ENCODE measurements around the gene IKZF1.
A peak's percentile ranks its signal among the peaks of the same experiment; 100 is the strongest.
"Not testable (repeated sequence)": the region's sequence is repeated elsewhere in the genome, so short reads cannot be mapped to it uniquely, and the experiment has no call there.

Gene IKZF1

DNA sequence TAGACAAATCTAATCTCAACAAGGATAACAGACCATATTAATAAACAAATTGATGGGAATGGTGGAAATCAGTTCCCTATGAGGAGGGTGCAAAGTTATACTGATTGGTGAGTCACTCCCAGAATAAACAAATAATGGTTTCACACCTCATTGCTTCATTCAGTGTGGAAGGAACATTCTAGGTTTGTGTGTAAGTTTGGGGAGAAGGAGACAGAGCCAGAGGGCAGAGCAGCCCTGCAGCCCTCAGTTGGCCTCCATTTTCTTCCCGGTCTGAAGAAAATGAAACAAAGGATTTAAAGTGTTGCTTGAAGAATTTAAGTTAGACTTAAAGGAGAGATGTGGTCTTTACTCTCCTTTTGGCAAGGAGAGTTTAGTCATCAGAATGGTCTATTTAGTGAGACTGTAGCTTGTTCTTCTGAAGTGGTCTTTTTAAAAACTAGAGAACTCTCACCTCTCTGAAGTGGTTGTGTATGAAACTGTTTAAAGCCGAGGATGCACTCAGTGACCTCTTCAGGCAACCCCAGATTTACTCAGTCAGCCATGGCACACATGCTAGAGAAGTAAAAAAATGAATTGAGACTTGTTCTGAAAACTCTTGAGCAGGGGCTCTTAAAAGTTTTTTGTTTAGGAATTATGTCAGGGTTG lies 27.2 kb downstream of the IKZF1 start:
- H3K9me3 Mint-ChIP-seq = no peaks in the 10 kb centered on the region
- H3K36me3 Mint-ChIP-seq (ENCODE audit: low read depth) = no peaks in the 10 kb centered on the region
- H3K4me3 Mint-ChIP-seq = no peak overlapping the region
- no peaks in the 10 kb centered on the region for H3K27me3 Mint-ChIP-seq
- DNase-seq = peak; percentile 61
- no peak overlapping the region for H3K27ac Mint-ChIP-seq
- peaks cover 19% of the 10 kb centered on the region for H3K4me1 Mint-ChIP-seq (ENCODE audit: low read depth)

DNA sequence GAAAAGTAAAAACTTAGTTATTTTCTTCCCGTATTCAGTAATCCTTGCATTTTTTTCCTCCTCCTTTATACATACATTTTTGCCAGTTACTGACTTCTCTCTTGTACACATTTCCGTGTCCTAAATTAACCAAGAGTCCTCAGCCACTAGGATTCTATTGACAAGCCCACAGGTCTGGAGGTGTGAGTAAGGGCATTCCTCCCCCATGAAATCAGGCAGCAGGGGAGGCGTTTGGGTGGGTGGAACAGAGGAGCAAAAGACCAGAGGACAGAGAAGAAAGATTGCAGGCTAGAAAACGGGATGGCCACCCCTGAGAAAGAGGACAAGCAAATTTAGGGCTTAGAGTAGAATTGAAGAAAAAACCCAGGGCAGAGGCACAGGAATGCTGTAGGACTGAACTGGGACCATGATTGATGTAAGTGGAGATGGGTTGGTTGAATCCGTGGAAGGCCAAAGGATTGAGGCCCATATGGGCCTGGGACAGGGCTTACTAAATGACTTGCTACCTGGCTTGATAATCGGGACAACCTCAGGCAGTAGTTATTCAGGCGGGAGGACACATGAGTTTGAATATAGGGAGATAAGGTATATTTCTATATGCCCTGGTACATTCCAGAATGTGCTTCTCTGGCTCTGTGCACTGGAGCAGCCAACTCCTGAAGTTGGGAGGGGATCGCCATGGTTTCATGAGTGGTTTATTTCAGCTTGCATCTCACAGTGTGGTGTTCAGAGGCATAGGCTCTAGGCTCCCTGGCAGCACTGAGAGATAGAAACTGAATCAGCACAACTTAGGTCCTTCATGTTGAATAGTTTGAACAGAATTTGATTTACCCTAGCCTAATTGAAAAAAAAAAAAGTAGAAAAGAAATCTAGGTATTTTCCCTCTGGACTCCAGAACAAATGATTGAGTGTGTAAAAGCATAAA lies 28.0 kb downstream of the IKZF1 start:
- H3K27ac Mint-ChIP-seq = no peak overlapping the region
- no peak overlapping the region for H3K4me3 Mint-ChIP-seq
- no peaks in the 10 kb centered on the region for H3K9me3 Mint-ChIP-seq
- no peaks in the 10 kb centered on the region for H3K36me3 Mint-ChIP-seq (ENCODE audit: low read depth)
- DNase-seq = no peak
- H3K27me3 Mint-ChIP-seq = no peaks in the 10 kb centered on the region
- H3K4me1 Mint-ChIP-seq (ENCODE audit: low read depth) = peaks cover 12% of the 10 kb centered on the region

DNA sequence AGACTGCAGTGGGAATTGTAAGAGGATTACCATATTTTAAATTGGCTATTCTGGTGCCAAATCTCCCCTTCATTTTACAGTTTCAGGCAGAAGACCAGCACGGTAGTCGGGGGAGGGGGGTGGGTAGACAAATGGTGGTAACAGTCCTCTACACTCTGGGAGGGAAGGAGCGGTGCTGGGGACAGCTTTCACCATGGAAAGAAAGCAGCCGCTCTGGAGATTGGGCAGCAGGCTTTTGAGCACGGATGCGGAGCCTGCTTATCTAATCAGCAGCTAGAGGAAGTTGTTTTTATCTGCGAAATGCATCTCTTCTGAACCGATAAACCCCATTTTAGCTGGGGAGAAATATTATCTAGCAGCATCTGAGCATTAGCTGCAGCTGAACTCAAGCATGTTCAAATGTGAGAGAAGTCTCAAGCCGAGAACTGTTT lies 28.7 kb downstream of the IKZF1 start:
- Mint-ChIP-seq H3K27ac (no peak overlapping the region), H3K36me3 (ENCODE audit: low read depth) (no peaks in the 10 kb centered on the region), H3K4me1 (ENCODE audit: low read depth) (peaks cover 4% of the 10 kb centered on the region), H3K4me3 (no peak overlapping the region), H3K27me3 (no peaks in the 10 kb centered on the region), H3K9me3 (no peaks in the 10 kb centered on the region)
- peak; percentile 45 for DNase-seq

DNA sequence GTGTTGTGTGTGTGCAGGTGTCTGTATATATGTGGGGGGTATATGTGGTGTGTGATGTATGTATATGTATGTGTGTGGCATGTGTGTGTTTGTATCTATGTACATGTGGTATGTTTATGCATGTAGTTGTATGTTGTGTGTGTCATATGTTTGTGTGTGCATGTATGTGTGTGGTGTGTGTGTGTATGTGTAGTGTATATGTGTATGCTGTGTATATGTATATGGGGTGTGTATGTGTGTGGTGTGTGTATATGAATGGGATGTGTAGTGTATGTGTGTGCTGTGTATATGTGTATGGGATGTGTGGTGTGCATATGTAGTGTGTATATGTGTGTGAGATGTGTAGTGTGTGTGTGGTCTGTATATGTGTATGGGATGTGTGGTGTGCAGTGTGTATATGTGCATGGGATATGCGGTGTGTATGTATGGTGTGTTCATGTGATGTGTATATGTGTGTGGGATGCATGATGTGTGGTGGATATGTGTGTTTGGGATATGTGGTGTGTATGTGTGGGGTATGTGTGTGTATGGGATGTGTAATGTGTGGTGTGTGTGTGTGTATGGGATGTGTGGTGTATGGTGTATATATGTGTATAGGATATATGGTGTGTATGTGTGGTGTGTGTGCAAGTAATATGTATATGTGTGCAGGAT lies 30.0 kb downstream of the IKZF1 start:
- H3K36me3 Mint-ChIP-seq (ENCODE audit: low read depth) = peaks cover under 1% of the 10 kb centered on the region
- DNase-seq = no peak
- no peak overlapping the region for H3K27ac Mint-ChIP-seq
- H3K4me3 Mint-ChIP-seq = no peak overlapping the region
- H3K4me1 Mint-ChIP-seq (ENCODE audit: low read depth) = no peaks in the 10 kb centered on the region
- no peaks in the 10 kb centered on the region for H3K27me3 Mint-ChIP-seq
- H3K9me3 Mint-ChIP-seq = no peaks in the 10 kb centered on the region

DNA sequence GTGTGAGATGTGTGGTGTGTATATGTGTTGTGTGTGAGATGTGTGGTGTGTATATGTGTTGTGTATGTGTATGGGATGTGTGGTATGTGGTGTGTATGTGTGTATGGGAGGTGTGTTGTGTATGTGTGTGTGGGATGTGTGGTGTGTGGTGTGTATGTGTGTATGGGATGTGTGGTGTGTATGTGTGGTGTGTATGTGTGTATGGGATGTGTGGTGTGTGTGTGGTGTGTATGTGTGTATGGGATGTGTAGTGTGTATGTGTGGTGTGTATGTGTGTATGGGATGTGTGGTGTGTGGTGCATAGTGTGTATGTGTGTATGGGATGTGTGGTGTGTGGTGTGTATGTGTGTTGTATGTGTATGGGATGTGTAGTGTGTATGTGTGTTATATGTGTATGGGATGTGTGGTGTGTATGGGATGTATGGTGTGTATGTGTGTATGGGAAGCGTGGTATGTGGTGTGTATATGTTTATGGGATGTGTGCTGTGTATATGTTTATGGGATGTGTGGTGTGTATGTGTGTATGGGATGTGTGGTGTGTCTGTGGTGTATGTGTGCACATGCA lies 30.8 kb downstream of the IKZF1 start:
- Mint-ChIP-seq H3K36me3 (ENCODE audit: low read depth) (peaks cover 9% of the 10 kb centered on the region), H3K4me3 (no peak overlapping the region), H3K9me3 (no peaks in the 10 kb centered on the region), H3K27ac (no peak overlapping the region), H3K27me3 (no peaks in the 10 kb centered on the region), H3K4me1 (ENCODE audit: low read depth) (no peaks in the 10 kb centered on the region)
- DNase-seq = no peak

DNA sequence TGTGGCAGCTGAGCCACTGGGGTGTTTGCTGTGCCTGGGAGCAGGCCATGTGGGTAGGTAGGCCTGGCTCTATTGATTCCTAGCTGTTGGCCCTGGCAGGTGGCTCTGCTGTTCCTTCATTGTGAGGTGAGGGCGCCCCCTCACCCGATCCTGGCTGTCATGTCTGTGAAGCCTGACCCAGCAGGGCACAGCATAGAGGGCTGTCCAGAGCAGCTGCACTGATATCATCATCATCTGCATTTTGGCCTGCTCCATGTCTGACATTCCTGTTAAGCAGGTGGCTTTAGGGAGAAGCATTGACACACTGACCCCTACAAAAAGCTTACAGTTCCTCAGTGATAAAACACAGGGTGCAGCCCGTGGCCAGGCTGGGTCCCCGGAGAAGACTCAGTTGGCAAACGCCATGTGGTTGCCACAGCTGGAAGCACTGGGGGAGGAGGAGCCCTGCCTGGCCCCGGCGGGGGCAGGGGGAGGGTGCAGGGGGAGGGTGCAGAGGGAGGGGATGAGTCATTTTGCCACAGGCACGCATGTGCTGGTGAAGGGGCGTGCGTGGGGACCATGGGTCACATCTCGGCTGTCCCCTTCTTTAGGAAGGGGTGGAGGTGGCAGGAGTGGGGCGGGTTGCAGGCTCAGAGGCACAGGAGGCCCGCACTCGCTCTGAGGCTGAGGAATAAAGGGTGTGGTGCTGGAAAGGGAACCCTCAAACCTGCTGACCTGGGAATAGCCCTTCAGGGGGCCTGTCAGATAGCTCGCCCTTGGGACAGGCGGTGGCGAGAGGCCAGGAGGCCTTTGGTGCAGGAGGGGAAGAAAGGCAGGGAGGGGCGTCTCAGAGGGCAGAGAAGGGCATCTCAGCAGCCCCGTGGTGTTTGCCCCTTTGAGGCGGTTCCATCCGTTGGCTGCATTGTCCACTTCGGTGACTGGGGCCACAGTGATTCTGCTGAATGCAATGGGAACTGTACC lies 31.6 kb downstream of the IKZF1 start:
- peak; percentile 89 for DNase-seq
- no peaks in the 10 kb centered on the region for H3K4me1 Mint-ChIP-seq (ENCODE audit: low read depth)
- H3K9me3 Mint-ChIP-seq = no peaks in the 10 kb centered on the region
- peaks cover 16% of the 10 kb centered on the region for H3K36me3 Mint-ChIP-seq (ENCODE audit: low read depth)
- H3K27ac Mint-ChIP-seq = no peak overlapping the region
- no peaks in the 10 kb centered on the region for H3K27me3 Mint-ChIP-seq
- H3K4me3 Mint-ChIP-seq = no peak overlapping the region

DNA sequence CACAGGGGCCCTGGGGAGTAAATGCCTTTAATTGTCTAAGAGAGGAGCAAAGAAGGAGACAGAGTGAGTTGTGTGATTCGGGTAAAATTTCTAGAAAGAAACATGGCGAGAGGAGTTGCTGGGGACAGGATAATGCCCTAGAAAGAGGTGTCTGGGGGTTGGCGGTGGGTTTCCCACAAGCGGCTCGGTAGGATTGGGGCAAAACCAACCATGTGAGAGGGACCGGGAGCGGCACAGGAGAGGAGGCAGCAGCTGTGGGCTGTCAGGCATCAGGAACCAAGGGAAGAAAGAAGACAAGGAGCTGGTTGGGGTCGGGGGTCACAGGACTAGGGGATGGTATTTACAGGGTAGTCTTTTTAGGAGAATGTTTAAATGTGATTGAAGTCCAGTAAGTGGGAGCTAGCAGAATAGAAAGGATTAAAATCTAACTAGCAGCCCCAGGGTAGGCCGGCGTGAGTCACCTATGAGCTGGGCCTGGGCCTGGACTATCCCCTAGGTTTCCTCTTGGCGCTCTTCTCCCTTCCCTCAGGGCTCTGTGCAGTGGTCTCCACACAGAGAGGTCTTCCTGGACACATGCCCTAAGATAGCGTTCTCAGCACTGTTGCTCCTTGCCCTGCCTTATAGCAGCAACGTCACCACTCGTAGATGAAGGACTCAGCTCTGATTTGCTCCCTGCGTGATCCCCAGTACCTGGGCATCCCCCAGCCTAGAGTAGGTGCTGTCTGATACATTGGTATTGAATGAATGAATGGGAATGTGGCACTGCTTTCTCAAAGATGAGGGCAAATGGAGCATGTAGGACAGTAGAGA lies 32.6 kb downstream of the IKZF1 start:
- no peak overlapping the region for H3K4me3 Mint-ChIP-seq
- H3K9me3 Mint-ChIP-seq = no peaks in the 10 kb centered on the region
- no peaks in the 10 kb centered on the region for H3K27me3 Mint-ChIP-seq
- peaks cover 5% of the 10 kb centered on the region for H3K4me1 Mint-ChIP-seq (ENCODE audit: low read depth)
- H3K36me3 Mint-ChIP-seq (ENCODE audit: low read depth) = peaks cover 25% of the 10 kb centered on the region
- peak; percentile 58 for DNase-seq
- H3K27ac Mint-ChIP-seq = no peak overlapping the region

DNA sequence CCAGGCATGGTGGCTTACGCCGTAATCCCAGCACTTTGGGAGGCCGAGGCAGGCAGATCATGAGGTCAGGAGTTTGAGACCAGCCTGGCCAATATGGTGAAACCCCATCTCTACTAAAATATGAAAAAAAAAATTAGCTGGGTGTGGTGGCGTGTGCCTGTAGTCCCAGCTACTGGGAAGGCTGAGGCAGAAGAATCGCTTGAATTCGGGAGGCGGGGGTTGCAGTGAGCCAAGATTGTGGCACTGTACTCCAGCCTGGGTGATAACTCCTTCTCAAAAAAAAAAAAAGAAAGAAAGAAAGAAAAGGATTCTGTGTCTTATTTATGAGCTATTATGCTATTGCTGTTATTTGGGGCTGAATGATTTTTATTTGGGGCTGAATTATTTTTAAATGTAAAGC lies 35.0 kb downstream of the IKZF1 start:
- H3K27ac Mint-ChIP-seq, H3K27me3 Mint-ChIP-seq, DNase-seq, H3K4me3 Mint-ChIP-seq, H3K9me3 Mint-ChIP-seq: not testable (repeated sequence)
- Mint-ChIP-seq H3K4me1 (ENCODE audit: low read depth) (peaks cover 28% of the 10 kb centered on the region), H3K36me3 (ENCODE audit: low read depth) (peaks cover 48% of the 10 kb centered on the region)

DNA sequence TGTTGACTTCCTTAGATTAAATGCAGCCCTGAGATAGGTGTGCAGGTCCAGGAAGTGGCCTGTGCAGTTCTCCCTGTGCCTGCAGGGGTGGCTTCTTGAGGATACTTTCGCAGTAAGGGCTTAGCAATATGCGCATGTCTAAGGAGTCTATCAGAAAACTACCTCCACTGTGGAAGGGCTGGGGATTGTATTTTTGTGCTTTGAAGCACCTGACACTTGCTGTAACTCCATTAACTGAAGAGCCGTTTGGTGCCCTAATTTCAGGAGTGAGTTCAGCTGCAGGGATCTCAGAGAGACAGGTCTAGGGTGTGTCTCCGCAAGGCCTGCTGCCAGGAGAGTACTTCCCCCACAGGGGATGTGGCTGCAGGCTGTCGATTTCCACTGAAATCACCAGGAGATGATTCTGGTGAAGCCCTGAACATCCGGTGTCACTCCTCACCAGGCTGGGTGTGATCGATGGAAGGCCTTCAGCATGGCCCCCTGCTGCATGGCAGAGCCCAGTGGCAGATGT lies 35.5 kb downstream of the IKZF1 start:
- H3K4me3 Mint-ChIP-seq = no peak overlapping the region
- H3K27me3 Mint-ChIP-seq = no peaks in the 10 kb centered on the region
- DNase-seq = peak; percentile 72
- peaks cover 32% of the 10 kb centered on the region for H3K4me1 Mint-ChIP-seq (ENCODE audit: low read depth)
- H3K27ac Mint-ChIP-seq = no peak overlapping the region
- peaks cover 52% of the 10 kb centered on the region for H3K36me3 Mint-ChIP-seq (ENCODE audit: low read depth)
- H3K9me3 Mint-ChIP-seq = no peaks in the 10 kb centered on the region

DNA sequence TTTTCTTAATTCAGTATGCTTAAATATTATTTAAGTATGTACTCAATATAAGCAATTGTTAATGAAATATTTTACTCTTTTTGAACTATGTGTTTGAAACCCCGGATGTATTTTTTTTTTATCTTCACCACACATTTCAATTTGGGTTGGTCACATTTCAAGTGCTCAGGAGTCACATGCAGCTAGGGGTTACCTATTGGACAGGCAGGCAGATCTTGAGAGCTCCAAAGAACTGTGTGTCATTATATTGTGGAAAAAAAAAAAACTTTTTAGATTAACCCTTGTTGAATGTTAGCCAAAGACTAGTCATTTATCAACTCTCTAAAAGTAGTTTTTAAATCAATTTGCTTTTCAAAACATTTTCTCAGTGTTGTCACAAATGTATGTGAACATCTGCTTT lies 37.2 kb downstream of the IKZF1 start:
- Mint-ChIP-seq H3K36me3 (ENCODE audit: low read depth) (peaks cover 69% of the 10 kb centered on the region), H3K9me3 (no peaks in the 10 kb centered on the region), H3K27me3 (no peaks in the 10 kb centered on the region), H3K27ac (peak overlapping the region; percentile 94), H3K4me1 (ENCODE audit: low read depth) (peaks cover 48% of the 10 kb centered on the region), H3K4me3 (peak overlapping the region; percentile 67)
- DNase-seq = no peak

DNA sequence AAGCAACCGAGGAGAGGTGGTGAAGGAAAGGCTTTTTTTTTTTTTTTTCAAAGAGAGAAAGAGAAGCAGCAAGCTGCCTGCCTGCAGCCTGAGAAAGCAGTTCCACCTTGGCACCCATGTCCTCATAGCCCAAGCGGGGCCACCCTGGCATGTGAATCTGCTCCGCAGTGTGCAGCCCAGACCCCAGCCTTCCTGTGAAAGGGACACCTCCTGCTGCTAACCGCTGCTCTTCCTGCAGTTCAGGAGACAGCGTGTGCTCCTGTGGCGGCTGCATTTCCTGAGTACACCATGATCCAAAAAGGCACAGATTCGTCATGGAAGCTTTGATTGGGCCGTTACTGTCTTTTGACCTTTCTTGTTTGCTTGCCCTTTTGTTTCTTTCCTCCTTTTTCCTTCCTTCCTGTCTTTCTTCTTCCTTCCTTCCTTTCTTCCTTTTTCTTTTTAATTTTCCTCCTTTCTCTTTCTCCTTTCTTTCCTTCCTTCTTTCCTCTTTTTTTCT lies 38.1 kb downstream of the IKZF1 start:
- no peaks in the 10 kb centered on the region for H3K9me3 Mint-ChIP-seq
- DNase-seq = peak; percentile 73
- H3K36me3 Mint-ChIP-seq (ENCODE audit: low read depth) = peaks cover 78% of the 10 kb centered on the region
- H3K4me3 Mint-ChIP-seq = peak overlapping the region; percentile 67
- H3K27me3 Mint-ChIP-seq = no peaks in the 10 kb centered on the region
- peaks cover 58% of the 10 kb centered on the region for H3K4me1 Mint-ChIP-seq (ENCODE audit: low read depth)
- H3K27ac Mint-ChIP-seq = peak overlapping the region; percentile 94

DNA sequence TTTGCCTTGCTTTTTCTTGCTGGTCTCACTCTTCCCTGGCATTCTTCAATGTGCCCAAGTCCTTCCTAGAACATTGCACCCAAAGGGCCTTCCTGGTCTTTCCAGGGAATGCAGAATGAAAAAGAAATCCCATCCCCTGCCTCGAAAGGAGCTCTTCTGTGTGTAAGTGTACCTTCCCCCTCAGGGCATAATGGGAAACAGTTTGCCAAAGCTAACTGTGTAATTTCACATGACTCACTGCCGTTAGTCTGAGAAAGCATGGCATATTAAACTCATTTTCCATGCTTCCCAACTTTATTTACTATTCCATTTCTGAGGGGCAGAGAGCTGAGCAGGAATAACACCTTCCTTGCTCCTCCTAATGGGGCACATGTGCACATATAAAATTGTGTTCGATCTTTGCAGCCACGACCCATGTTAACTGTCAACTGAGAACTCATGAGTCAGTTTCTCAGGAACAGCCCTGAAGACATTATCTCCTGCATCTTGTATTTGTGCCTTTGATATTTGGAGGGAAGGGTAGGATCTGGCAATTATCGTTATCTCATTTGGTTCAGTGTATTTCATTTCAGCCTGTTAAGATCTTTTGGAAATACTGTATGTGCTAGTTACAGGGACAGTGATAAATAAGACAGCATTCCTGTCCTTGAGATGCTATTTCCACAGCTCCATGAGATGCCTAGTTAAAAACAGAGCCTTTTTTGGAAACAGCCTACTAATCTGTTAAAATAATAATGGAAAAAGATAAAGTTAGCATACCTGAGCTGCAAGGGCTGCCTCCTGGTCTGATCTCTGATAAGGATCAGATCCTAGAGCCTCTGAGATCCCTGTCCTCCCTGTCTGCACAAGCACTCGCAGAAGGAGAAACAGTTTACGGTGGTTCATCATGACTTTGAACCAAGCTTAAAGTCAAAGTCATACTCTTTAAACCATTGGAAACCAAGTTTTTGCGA lies 42.3 kb downstream of the IKZF1 start:
- Mint-ChIP-seq H3K4me3 (peak overlapping the region; percentile 72), H3K9me3 (peaks cover 4% of the 10 kb centered on the region), H3K36me3 (ENCODE audit: low read depth) (peaks cover 94% of the 10 kb centered on the region), H3K27me3 (no peaks in the 10 kb centered on the region), H3K27ac (peak overlapping the region; percentile 98), H3K4me1 (ENCODE audit: low read depth) (peaks cover 97% of the 10 kb centered on the region)
- no peak for DNase-seq

All from activated T-cell treated with anti-CD3 and anti-CD28 coated beads, Interleukin-2, amount 50 U/mL, for 24 hours (primary cell).